GM18868 (cell line): ENCODE results near the gene ARVCF.

Source experiments
- ATAC-seq: cut with Tn5 transposase; IDR thresholded peaks from one replicate; pipeline ENCODE4 v1.9.1; 2021; ENCODE audit warnings: mild to moderate bottlenecking, moderate library complexity; ENCODE audit not compliant: unreplicated experiment

Gene ARVCF

DNA sequence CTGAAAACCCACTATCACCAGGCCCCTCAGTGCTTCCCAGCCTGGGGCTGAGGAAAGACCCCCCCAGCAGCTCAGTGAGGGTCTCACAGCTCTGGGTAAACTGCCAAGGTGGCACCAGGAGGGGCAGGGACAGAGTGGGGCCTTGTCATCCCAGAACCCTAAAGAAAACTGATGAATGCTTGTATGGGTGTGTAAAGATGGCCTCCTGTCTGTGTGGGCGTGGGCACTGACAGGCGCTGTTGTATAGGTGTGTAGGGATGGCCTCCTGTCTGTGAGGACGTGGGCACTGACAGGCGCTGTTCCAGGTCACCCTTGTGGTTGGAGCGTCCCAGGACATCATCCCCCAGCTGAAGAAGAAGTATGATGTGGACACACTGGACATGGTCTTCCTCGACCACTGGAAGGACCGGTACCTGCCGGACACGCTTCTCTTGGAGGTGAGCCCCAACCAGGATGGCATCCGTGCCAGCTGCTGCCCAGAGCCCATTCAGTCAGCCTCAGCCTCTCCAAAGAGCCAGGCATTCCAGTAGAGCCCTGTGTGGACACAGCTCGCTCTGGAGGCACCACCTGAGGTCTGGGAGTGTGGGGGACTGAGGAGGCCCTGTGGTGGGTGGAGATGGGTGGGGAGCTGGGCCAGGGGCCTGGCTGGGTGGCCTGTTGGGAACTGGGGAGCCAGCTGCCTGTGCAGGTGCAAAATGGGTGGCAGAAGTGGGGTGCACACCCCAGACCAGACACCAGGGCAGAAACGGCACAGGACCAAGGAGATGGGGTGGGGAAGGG is 52.6 kb downstream of the ARVCF start:
- no peak for ATAC-seq

DNA sequence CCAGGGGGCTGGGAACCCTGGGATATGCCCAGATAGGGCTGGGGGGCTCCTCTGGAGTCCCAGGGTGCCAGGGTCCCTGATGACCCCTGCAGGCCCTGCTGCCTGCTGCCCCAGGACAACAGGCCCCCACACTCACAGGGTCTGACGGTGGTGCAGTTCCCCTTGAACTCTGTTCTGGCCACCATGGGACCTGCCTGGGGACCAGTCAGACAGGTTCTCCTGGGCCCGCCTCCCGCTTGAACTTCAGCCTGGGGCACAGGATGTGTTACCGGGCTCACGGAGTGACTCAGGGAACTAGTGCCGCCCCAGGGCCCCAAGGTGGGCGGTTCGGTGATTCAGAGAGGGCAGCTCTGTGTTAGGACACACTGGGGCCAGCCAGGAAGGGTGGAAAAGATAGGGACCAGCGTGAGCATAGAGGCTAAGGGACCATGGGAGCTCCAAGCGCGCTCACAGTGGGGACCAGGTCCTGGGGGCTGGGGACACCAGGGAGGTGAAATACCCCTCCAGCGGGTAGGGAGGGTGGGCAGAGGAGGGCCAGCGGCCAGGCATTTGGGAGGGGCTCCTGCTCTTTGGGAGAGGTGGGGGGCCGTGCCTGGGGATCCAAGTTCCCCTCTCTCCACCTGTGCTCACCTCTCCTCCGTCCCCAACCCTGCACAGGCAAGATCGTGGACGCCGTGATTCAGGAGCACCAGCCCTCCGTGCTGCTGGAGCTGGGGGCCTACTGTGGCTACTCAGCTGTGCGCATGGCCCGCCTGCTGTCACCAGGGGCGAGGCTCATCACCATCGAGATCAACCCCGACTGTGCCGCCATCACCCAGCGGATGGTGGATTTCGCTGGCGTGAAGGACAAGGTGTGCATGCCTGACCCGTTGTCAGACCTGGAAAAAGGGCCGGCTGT is 53.5 kb downstream of the ARVCF start:
- ATAC-seq, result no peak

DNA sequence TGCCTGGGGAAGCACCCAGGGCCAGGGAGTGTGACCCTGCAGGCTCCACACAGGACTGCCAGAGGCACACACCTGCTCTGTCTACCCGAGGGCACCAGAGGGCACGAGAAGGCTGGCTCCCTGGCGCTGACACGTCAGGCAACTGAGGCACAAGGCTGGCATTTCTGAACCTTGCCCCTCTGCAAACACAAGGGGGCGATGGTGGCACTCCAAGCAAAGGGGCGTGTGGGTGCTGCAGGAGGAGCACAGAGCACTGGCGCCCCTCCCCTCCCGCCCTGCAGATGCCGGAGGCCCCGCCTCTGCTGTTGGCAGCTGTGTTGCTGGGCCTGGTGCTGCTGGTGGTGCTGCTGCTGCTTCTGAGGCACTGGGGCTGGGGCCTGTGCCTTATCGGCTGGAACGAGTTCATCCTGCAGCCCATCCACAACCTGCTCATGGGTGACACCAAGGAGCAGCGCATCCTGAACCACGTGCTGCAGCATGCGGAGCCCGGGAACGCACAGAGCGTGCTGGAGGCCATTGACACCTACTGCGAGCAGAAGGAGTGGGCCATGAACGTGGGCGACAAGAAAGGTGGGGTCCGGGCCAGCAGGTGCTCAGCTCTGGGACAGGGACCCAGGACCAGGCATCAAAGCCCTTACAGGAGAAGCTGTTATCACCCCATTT is 54.2 kb downstream of the ARVCF start:
- no peak for ATAC-seq

DNA sequence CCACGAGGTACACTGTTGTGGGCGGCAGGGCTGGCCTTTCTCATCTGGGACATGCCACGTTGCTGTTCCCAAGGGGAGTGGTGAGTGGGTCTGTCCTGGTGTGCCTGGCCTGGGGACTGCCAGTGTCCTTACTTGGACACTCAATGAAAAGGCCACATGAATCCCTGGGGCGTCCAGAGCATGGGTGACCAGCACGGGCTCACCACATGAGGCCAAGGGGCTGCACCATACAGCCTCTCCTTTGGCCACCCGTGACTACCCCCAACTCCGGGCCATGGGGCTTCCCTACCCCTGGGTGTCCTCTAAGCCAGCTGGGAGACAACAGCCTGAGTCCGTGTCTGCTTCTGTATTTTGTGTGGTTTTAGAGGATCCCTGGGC is 54.8 kb downstream of the ARVCF start:
- ATAC-seq, result no peak

DNA sequence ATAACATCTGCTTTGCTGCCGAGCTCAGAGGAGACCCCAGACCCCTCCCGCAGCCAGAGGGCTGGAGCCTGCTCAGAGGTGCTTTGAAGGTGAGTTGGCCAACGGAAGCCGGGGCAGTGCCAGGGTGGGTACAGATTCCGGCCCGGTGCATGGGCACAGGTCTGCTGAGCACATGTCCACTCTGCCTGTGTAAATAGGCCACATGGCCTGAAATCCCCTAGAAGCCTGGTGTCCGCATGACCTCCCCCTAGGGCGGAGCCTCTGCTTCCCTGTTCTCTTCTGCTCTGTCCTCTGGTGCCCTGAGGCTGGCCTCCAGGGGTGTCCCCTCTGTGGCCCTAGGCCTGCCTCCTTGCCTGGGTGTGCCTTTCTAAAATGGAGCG is 55.4 kb downstream of the ARVCF start:
- no peak for ATAC-seq

DNA sequence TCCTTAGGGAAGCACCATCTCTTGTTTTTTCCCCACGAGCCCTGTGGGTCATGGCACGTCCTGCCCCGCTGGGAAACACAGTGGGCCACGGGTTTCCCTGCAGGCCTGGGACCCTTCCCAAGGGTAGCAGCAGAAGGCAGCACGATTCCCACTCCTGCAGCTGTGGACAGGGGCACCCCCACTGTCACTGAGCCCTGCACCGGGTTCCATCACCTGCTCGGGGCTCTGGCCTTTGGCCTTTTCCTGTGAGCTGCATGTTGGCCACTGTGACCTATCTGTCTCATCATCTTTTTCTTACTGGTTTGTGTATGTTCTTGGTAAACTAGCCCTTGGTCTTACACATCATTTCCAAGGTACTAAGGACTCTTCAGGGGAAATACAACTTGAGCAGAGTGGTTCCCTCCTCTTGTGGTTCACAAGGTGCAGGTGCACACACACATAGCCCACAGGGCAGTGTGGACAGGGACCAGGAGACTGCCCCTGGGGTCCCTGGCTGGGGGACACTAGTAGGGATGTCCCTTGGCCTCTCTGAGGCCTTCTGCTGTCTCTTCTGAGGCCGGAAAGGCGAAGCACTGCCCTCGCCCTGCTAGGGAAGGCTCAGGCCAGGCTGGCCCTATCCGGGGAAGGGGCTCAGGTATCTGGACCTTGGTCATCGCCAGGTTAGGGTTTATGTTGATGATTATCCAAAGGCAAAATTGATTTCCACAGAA is 56.0 kb downstream of the ARVCF start:
- ATAC-seq, result no peak

DNA sequence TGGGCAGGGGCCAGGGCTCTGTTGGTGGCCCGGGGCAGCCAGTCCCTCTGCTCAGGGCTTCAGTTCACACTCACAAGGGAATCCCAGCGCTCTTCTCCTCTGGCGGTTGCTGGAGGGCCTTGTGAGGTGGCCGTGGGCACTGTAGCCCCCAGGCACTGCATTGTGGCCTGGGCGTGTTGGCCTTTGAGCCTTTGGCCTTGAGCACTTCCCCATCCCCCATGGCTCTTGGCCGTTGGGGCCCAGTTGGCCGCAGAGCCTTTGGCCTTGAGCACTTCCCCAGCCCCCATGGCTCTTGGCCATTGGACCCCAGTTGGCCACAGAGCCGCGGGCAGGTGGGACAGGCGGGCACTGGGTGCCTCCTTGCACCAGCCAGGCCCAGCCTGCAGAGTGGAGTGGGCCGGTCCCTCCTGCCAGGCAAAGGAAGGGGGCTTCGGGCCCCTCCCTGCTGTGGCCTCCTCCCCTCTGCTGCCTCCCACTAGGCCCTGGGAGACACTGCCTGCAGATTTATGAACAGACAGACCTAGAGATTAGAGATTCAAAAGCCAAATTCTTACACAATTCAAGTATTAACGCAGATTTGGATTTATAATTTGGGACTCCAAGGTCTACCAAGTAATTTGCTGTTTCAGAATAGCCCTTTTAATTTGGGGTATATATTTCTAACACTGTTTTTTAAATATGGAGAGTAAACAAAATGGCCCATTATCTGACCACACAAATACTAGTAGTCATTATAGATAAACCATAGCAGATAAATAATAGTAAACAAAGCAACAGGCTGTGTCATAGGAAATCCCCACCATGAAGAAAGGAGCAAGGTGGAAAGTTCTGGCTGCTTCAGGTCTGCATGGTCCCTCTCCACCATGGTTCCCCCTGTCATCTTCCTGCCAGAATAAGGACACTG is 56.8 kb downstream of the ARVCF start:
- ATAC-seq, result no peak

DNA sequence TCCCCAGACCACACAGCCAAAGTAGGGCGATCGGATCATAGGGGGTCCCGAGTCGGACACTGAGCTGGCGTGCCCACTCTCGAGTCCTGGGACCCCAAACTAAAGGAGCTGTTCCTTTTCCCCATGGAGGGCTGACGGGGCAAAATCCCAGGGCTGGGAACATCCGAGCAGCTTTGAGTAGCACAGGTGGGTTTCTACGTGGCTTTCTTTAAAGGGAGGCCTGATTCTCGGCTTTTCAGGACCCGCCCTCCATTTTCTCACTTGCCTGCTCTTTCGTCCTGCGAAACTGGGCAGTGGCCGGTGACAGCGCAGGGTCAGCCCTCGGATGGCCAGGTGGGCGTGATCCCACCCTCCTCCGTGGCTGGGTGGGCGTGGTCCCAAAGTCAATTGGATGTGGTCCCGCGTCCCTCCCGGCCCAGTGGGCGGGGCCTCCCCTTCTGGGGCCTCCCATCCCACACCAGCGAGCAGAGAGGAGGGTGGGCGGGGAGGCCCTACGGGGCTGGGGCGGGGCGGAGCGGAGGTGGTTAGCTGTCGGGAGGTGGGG is 57.5 kb downstream of the ARVCF start:
- ATAC-seq, result no peak

DNA sequence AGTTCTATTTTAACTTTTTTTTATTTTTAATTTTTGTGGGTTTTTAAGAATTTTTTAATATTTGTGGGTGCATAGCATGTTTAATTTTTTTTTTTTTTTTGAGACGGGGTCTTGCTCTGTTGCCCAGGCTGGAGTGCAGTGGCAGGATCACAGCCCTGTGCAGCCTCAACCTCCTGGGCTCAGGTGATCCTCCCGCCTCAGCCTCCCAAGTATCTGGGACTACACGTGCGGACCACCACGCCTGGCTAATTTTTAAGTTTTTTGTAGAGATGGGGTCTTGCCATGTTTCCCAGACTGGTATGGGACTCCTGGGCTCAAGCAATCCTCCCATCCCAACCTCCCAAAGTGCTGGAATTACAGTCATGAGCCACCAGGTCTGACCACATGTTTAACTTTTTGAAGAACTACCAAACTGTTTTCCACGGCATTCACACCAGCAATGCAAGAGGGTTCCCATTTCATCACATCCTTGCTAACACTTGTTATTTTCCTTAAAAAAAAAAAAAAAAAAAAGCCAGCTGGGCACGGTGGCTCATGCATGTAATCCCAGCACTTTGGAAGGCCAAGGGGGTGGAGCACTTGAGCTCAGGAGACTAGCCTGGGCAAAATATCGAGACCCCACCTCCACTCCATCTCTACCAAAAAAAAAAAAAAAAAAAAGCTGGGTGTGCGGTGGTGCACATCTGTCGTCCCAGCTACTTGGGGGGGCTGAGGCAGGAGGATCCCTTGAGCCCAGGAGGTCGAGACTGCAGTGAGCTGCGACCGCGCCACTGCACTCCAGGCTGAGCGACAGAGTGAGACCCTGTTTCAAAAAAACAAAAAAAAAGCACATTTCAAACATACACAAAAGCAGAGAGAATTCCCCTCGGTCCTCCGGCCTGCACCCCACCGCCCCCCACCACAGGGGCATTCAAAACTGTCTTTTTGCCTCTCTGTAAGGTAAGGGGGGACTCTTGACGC is 58.3 kb downstream of the ARVCF start:
- no peak for ATAC-seq

DNA sequence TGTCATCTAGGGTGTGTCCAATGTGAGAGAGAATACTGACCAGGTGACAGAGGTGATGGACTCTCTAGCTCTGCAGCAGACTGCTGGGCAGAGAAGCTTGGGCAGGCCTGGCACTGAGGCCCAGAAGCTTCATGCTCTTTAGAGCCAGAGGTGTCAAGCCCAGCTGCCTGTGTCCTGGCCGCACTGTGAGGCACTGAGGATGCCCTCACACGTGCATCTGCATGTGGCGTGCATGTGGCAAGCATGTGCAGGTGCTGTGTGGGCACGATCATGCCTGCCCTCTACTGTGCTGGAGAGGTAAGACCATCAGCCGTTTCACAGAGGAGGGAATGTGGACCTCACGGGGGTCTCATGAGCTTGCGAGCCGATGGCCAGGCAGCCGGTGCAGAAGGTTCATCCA is 59.2 kb downstream of the ARVCF start:
- ATAC-seq, result no peak

DNA sequence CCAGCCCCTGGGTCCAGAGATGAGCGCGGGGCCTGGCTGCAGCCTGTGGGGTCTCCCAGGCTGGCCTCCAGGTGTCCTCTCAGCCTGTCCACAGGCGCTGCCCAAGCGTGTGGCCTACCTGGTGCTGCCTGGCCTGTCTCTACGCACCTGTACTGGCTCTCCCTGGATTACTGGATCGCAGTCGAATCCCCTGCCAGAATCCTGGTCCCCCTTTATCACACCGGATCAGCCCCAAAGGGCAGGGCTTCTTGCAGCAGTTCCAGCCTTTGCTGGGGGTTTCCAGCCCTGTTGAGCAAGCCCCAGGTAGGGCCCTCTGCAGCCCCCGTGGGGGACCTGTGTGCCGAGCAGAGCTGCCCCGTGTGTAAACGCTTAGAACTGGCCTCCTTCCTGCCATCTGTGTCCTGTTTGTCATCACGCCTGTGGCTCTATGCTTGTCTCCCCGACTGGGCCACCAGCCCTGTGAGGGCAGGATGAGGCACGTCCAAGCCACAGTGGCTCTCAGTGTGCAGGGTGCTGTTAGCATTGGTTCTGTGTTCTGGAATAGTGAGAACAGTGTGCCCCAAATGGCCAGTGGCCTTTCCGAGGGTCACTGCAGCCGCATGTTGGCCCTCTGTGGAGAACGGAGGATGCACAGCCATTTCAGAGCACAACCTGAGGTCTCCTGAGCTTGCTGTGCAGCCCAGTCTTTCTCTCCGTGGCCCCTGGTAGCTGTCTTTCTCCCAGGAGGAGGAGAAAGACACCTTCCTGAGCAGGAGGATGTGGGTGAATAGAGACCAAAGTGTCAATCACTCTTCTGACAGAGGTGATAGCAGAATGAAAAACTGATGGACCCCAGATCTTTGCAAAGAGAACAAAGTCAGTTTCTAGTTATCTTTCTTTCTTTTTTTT is 61.1 kb downstream of the ARVCF start:
- ATAC-seq, result no peak

DNA sequence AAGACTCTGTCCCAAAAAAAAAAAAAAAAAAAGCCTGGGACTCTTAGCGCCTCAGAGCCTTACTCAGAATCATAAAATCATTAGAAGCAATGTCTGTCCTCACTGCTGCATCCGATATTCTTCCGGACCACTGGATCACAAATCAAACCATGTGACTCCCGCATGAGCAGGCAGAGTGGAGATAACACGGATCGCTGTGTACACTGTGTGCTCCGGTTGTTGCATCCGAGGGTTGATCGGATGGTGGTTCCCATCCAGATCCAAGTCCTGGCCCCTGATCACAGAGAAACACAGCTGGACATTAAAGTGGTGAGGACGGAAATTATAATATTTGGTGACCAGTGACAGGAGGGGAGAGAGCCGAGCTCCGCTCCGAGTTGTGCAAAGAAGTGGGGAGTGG is 65.3 kb downstream of the ARVCF start:
- ATAC-seq, result no peak

DNA sequence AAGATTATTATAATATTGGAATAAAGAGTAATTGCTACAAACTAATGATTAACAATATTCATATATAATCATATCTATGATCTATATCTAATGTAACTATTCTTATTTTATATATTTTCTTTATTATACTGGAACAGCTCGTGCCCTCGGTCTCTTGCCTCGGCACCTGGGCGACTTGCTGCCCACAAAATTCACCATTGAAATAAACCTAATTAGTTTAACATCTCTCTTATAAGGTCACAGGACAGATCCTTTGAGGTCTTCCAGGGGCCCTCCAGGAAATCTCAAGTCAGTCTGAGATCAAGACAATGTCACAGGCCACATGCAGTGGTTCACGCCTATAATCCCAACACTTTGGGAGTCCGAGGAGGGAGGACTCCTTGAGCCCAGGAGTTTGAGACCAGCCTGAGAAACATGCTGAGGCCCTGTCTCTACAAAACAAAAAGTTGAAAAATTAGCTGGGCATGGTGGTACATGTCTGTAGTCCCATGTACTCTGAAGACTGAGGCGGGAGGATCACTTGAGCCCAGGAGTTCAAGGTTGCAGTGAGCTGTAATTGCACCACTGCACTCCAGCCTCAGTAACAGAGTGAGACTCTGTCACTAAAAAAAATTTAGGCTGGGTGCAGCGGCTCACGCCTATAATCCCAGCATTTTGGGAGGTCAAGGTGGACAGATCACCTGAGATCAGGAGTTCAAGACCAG is 68.4 kb downstream of the ARVCF start:
- ATAC-seq, result no peak

DNA sequence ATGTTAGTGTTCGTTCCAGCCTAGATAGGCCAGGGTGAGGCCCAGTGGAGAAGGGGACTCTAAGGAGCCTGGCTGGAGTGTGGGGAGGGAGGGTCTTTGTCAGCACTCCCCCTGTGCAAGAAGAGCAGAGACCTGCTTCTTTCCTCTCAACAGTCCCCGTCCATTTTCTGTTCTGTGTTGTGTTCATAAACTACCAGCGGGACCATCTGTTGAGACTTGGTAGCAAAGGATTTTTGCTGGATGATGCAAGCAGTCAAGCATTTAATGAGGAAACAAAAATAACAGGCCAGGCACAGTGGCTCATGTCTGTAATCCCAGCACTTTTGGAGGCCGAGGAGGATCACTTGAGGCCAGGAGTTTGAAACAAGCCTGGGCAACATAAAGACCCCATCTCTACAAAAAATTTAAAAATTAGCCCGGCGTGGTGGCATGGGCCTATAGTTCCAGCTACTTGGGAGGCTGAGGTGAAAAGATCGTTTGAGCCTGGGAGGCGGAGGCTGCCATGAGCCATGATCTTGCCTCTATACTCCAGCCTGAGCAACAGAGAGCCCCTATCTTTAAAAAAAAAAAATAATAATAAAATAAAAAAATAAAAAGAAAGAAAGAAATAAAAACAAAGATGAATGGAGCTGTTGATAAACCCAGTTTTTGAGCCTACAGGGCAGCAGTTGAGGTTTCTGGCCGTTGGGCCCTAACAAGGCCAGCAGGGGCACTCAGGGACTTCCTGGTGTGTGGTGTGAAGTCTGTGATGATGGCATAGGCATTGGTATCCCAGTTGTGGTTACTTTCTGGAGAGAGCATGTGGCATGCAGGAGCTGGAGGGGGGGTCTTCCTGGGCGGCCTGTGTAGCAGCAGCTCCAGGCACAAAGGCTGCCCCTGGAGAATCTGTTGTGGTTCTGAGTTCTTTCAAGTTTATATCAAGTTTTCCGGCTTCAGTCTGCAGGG is 73.3 kb downstream of the ARVCF start:
- no peak for ATAC-seq

DNA sequence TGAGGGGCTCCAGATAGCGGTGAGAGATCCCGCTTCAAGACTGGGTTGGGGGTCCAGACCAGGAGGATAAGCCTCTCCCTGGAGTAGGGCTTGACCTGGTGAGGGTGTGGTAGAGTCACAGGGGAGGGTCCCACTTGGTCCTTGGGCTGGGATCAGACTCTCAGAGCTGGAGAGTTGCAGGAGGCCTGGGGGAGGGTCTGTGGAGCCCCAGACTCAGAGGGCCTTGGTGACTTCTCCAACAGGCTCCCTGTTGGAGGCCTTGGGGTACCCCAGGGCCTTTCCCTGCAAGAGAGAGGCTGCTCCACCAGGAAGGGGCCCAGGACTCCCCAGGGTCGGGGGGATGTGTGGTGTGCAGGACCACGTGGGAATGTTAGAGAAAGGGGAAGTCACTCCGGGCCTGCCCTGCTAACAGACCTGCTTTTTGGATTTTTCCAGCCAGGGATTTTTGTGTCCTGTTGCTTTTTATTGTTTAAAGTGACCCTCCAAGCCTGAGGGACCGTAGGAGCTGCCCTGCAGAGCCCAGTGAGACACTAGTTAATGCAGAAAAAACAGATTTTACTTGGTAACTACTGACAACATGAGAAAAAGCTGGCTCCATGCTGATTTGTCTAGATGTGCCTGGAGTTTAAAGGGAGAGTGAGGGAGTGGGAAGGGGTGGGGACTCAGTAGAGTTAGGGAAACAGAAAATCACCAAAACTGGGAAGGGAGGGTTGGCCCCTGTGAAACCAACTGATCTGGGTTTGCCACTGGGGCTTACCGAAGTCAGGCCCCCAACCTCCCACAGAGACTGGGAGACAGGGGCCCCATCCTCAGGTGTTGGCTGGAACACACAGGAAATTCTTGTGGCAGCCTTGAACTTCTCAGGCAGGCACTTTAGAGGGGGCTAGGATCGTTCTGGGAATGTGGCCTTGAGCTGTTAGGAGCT is 74.2 kb downstream of the ARVCF start:
- no peak for ATAC-seq
